ENCODE measurements around the gene USP24.

The USP24 gene

DNA sequence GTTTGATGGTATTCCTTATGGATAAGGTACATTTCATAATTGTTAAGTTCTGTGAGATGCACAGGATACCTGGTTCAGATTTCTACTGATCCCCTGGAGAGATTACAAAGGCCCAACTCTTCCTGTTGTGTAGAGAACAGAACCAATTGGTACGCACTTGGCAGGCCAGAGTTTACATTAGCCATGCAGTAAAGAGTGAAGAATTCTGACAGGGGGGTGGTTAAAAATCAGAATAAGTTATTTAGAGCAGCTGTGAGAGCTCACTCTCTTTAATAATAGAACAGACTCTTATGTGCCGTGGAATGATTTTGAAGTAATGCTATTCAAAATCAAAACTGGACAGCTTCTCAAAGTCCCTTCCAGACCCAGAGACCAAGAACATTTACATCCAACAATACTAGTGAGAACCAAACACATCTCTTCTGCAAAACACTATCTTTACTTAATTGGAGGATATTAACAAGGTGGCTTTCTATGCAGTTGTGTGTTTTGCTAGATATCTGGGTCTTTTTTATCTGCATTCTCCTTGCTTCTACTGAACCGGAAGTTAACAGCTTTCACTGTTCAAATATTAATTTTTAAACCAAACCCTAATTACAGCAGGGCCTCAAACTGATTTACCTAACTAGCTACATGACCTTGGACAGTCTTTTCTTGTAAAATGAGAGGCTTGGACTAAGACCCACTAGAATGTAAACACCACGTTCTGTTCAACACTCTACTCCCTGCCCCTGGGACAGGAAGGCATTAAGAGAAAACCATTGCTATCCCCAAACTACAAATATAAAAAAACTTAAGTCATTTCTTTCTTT, 4.0 kb downstream of the USP24 start:
- no peak overlapping the region for H3K56ac ChIP-seq (ENCODE audit: low read length)
- H4K8ac ChIP-seq (ENCODE audit: low read depth, low read length): no peak overlapping the region
- H3K4me1 ChIP-seq (ENCODE audit: control insufficient read depth, low read depth, low read length): no peaks in the 10 kb centered on the region
- no peak overlapping the region for H3K9ac ChIP-seq (ENCODE audit: low read length)
- H2AK5ac ChIP-seq (ENCODE audit: low read length): no peak overlapping the region
- no CpG with 5 or more reads among the region's 4 CpGs for WGBS (ENCODE audit: extremely low coverage, insufficient coverage, low lambda C conversion rate)
- no peak overlapping the region for H3K4ac ChIP-seq (ENCODE audit: low read depth, low read length)
- H2BK120ac ChIP-seq (ENCODE audit: low read depth, low read length): no peak overlapping the region
- no peak overlapping the region for H4K5ac ChIP-seq (ENCODE audit: low read length)
- H3K79me1 ChIP-seq (ENCODE audit: low read length): peaks cover 3% of the 10 kb centered on the region
- no peak overlapping the region for H3K4me2 ChIP-seq (ENCODE audit: low read length)
- H2BK5ac ChIP-seq (ENCODE audit: low read length): no peak overlapping the region
- H3K27me3 ChIP-seq (ENCODE audit: insufficient read depth, low read length, poor library complexity): no peaks in the 10 kb centered on the region
- no peak overlapping the region for H2BK15ac ChIP-seq (replicated peaks; ENCODE audit: low read depth)
- no peak overlapping the region for H3K23ac ChIP-seq (ENCODE audit: low read length)
- no peak for DNase-seq
- H3K18ac ChIP-seq (ENCODE audit: low read length): no peak overlapping the region
- H3K79me2 ChIP-seq (ENCODE audit: control insufficient read depth, insufficient read depth, low read length): peaks cover 43% of the 10 kb centered on the region
- H3K27ac ChIP-seq (ENCODE audit: low read depth, low read length): no peak overlapping the region
- no peak overlapping the region for H3K4me3 ChIP-seq (ENCODE audit: low read length)
- no peaks in the 10 kb centered on the region for H3K36me3 ChIP-seq (ENCODE audit: control insufficient read depth, insufficient read depth, low read length)

DNA sequence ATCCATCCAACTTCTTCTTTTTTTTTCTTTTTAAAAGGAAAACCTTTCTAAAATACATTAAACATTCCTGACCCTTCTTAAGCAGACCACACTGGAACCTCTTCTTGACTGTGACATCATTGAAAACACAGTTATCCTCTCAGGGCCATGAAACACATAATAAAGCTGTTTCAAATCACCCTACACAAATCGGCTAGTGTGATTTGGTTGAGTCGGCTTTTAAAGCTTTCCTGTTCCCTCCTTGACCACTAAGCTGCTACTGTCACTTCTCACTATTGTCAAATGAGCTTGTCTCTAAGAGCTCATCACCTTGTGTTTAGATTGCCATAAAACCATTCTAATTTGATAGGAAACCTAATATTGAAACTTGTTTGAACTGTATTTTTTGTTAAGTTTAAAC, 5.9 kb downstream of the USP24 start:
- Histone ChIP-seq H3K9ac (ENCODE audit: low read length) (no peak overlapping the region), H3K79me1 (ENCODE audit: low read length) (peaks cover 5% of the 10 kb centered on the region), H3K18ac (ENCODE audit: low read length) (no peak overlapping the region), H3K27ac (ENCODE audit: low read depth, low read length) (no peak overlapping the region), H3K23ac (ENCODE audit: low read length) (no peak overlapping the region), H2AK5ac (ENCODE audit: low read length) (no peak overlapping the region), H2BK5ac (ENCODE audit: low read length) (no peak overlapping the region), H3K4me1 (ENCODE audit: control insufficient read depth, low read depth, low read length) (peaks cover 2% of the 10 kb centered on the region), H3K79me2 (ENCODE audit: control insufficient read depth, insufficient read depth, low read length) (peaks cover 49% of the 10 kb centered on the region), H2BK15ac (replicated peaks; ENCODE audit: low read depth) (no peak overlapping the region), H4K5ac (ENCODE audit: low read length) (no peak overlapping the region), H4K8ac (ENCODE audit: low read depth, low read length) (no peak overlapping the region), H3K56ac (ENCODE audit: low read length) (no peak overlapping the region), H3K4me2 (ENCODE audit: low read length) (no peak overlapping the region), H3K27me3 (ENCODE audit: insufficient read depth, low read length, poor library complexity) (no peaks in the 10 kb centered on the region), H3K36me3 (ENCODE audit: control insufficient read depth, insufficient read depth, low read length) (no peaks in the 10 kb centered on the region), H3K4me3 (ENCODE audit: low read length) (no peak overlapping the region), H2BK120ac (ENCODE audit: low read depth, low read length) (no peak overlapping the region), H3K4ac (ENCODE audit: low read depth, low read length) (no peak overlapping the region)
- peak; percentile 45 for DNase-seq
- WGBS (ENCODE audit: extremely low coverage, insufficient coverage, low lambda C conversion rate): no CpG with 5 or more reads among the region's 2 CpGs

DNA sequence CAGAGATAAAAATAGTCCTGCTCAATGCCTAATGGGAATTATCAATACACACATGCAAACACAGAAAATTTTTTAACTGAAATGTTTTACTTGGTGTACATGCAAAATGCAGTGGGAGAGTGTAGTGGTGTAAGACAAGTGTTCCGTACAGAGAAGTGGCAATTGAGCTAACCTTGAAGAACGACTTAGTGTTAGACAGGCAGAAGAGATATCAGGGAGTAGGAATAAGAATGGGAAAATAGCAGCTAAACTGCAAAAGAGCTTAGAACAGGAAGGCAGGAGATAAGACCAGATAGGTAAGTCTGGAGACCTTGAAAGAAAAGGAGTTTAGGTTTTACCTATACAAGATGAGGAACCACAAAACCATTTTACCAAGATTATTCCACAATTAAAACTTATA, 9.0 kb downstream of the USP24 start:
- H4K8ac ChIP-seq (ENCODE audit: low read depth, low read length): no peak overlapping the region
- peak; percentile 47 for DNase-seq
- no peak overlapping the region for H2BK15ac ChIP-seq (replicated peaks; ENCODE audit: low read depth)
- no peak overlapping the region for H3K4me3 ChIP-seq (ENCODE audit: low read length)
- H3K4ac ChIP-seq (ENCODE audit: low read depth, low read length): no peak overlapping the region
- H2AK5ac ChIP-seq (ENCODE audit: low read length): no peak overlapping the region
- no peaks in the 10 kb centered on the region for H3K36me3 ChIP-seq (ENCODE audit: control insufficient read depth, insufficient read depth, low read length)
- WGBS (ENCODE audit: extremely low coverage, insufficient coverage, low lambda C conversion rate): no CpG with 5 or more reads among the region's 2 CpGs
- H3K27ac ChIP-seq (ENCODE audit: low read depth, low read length): no peak overlapping the region
- no peak overlapping the region for H3K9ac ChIP-seq (ENCODE audit: low read length)
- peaks cover 25% of the 10 kb centered on the region for H3K79me2 ChIP-seq (ENCODE audit: control insufficient read depth, insufficient read depth, low read length)
- H3K4me1 ChIP-seq (ENCODE audit: control insufficient read depth, low read depth, low read length): peaks cover 2% of the 10 kb centered on the region
- H3K23ac ChIP-seq (ENCODE audit: low read length): no peak overlapping the region
- H3K4me2 ChIP-seq (ENCODE audit: low read length): no peak overlapping the region
- no peak overlapping the region for H4K5ac ChIP-seq (ENCODE audit: low read length)
- H3K18ac ChIP-seq (ENCODE audit: low read length): no peak overlapping the region
- H3K79me1 ChIP-seq (ENCODE audit: low read length): peaks cover 3% of the 10 kb centered on the region
- no peak overlapping the region for H3K56ac ChIP-seq (ENCODE audit: low read length)
- no peak overlapping the region for H2BK120ac ChIP-seq (ENCODE audit: low read depth, low read length)
- no peak overlapping the region for H2BK5ac ChIP-seq (ENCODE audit: low read length)
- no peaks in the 10 kb centered on the region for H3K27me3 ChIP-seq (ENCODE audit: insufficient read depth, low read length, poor library complexity)

DNA sequence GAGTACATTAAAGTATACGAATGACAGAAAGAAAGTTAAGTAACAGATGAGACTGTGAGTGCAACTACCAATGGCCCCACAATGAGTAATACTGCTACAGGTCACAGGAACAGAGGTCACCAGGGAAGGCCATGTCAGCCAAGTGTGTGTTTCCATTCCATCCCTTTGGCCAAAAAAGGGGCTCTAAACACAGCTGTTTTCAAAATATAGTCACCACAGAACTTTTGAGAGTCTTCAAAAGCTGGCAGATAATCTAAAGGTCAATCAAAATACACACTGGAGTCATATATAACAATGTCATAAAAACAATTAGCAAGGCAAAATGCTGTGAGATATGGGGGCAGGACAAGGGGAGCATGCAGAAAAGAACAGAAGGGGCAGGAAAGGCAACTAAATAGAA, 10.2 kb downstream of the USP24 start:
- H3K36me3 ChIP-seq (ENCODE audit: control insufficient read depth, insufficient read depth, low read length): no peaks in the 10 kb centered on the region
- no peak for DNase-seq
- H3K56ac ChIP-seq (ENCODE audit: low read length): no peak overlapping the region
- H2BK15ac ChIP-seq (replicated peaks; ENCODE audit: low read depth): no peak overlapping the region
- H3K79me1 ChIP-seq (ENCODE audit: low read length): peaks cover 3% of the 10 kb centered on the region
- H4K8ac ChIP-seq (ENCODE audit: low read depth, low read length): no peak overlapping the region
- H3K27me3 ChIP-seq (ENCODE audit: insufficient read depth, low read length, poor library complexity): no peaks in the 10 kb centered on the region
- no peak overlapping the region for H3K4ac ChIP-seq (ENCODE audit: low read depth, low read length)
- no peak overlapping the region for H3K27ac ChIP-seq (ENCODE audit: low read depth, low read length)
- no peak overlapping the region for H2BK5ac ChIP-seq (ENCODE audit: low read length)
- no peak overlapping the region for H3K23ac ChIP-seq (ENCODE audit: low read length)
- H3K4me2 ChIP-seq (ENCODE audit: low read length): no peak overlapping the region
- no peak overlapping the region for H3K9ac ChIP-seq (ENCODE audit: low read length)
- no peak overlapping the region for H3K18ac ChIP-seq (ENCODE audit: low read length)
- peaks cover 2% of the 10 kb centered on the region for H3K4me1 ChIP-seq (ENCODE audit: control insufficient read depth, low read depth, low read length)
- no peak overlapping the region for H2AK5ac ChIP-seq (ENCODE audit: low read length)
- WGBS (ENCODE audit: extremely low coverage, insufficient coverage, low lambda C conversion rate): no CpG with 5 or more reads among the region's 1 CpG
- no peak overlapping the region for H3K4me3 ChIP-seq (ENCODE audit: low read length)
- no peak overlapping the region for H2BK120ac ChIP-seq (ENCODE audit: low read depth, low read length)
- H4K5ac ChIP-seq (ENCODE audit: low read length): no peak overlapping the region
- H3K79me2 ChIP-seq (ENCODE audit: control insufficient read depth, insufficient read depth, low read length): peaks cover 22% of the 10 kb centered on the region

DNA sequence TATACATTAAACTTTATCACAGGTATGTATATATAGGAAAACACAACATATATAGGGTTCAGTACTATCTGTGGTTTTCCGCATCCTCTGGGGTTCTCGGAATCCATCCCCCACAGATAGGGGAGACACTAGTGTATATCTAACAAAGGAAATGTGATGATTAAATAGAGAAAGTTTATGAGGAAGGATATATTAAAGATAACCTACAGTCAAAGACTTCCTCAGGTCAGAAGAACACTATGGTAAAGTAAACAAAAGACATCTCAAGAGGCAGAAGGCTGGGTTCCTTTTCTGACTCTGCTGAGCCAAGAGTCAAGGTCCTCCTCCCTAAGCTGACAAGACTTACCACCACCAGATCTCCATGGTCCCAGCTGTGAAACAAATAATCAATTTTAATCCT, 12.1 kb downstream of the USP24 start:
- Histone ChIP-seq H4K8ac (ENCODE audit: low read depth, low read length) (no peak overlapping the region), H3K4ac (ENCODE audit: low read depth, low read length) (no peak overlapping the region), H2AK5ac (ENCODE audit: low read length) (no peak overlapping the region), H3K4me2 (ENCODE audit: low read length) (no peak overlapping the region), H3K4me1 (ENCODE audit: control insufficient read depth, low read depth, low read length) (peaks cover 2% of the 10 kb centered on the region), H3K4me3 (ENCODE audit: low read length) (no peak overlapping the region), H3K18ac (ENCODE audit: low read length) (no peak overlapping the region), H2BK120ac (ENCODE audit: low read depth, low read length) (no peak overlapping the region), H3K27ac (ENCODE audit: low read depth, low read length) (no peak overlapping the region), H3K27me3 (ENCODE audit: insufficient read depth, low read length, poor library complexity) (no peaks in the 10 kb centered on the region), H3K23ac (ENCODE audit: low read length) (no peak overlapping the region), H3K79me1 (ENCODE audit: low read length) (peaks cover 7% of the 10 kb centered on the region), H3K36me3 (ENCODE audit: control insufficient read depth, insufficient read depth, low read length) (no peaks in the 10 kb centered on the region), H3K79me2 (ENCODE audit: control insufficient read depth, insufficient read depth, low read length) (peaks cover 16% of the 10 kb centered on the region), H2BK5ac (ENCODE audit: low read length) (no peak overlapping the region), H3K9ac (ENCODE audit: low read length) (no peak overlapping the region), H3K56ac (ENCODE audit: low read length) (no peak overlapping the region), H2BK15ac (replicated peaks; ENCODE audit: low read depth) (no peak overlapping the region), H4K5ac (ENCODE audit: low read length) (no peak overlapping the region)
- no peak for DNase-seq
- WGBS (ENCODE audit: extremely low coverage, insufficient coverage, low lambda C conversion rate): no CpG with 5 or more reads among the region's 2 CpGs

DNA sequence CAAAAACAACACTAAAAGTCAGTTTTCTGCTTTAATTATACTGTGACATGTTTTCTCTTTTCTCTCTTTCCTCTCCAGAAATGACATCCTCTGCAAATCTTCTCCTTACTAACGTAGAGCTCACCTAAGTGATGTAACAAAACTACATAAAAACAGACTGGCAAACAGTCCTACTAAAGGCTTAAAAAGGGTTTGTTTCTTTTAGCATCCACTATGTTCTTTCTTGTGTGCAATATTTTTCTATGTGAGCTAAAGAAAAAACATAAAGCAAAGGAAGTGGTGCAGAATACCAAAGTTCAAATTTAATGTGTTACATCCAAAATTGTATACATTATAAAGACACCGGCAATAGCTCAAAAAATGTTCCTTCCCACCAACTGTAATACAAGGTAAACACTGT, 14.5 kb downstream of the USP24 start:
- DNase-seq: no peak
- no peak overlapping the region for H3K4me3 ChIP-seq (ENCODE audit: low read length)
- no peak overlapping the region for H3K56ac ChIP-seq (ENCODE audit: low read length)
- no peak overlapping the region for H3K18ac ChIP-seq (ENCODE audit: low read length)
- no peak overlapping the region for H3K23ac ChIP-seq (ENCODE audit: low read length)
- no peak overlapping the region for H3K4me2 ChIP-seq (ENCODE audit: low read length)
- no peak overlapping the region for H2BK15ac ChIP-seq (replicated peaks; ENCODE audit: low read depth)
- no peak overlapping the region for H2BK5ac ChIP-seq (ENCODE audit: low read length)
- H3K27me3 ChIP-seq (ENCODE audit: insufficient read depth, low read length, poor library complexity): no peaks in the 10 kb centered on the region
- no peak overlapping the region for H4K5ac ChIP-seq (ENCODE audit: low read length)
- H3K4ac ChIP-seq (ENCODE audit: low read depth, low read length): no peak overlapping the region
- no peak overlapping the region for H2AK5ac ChIP-seq (ENCODE audit: low read length)
- no peak overlapping the region for H2BK120ac ChIP-seq (ENCODE audit: low read depth, low read length)
- H3K36me3 ChIP-seq (ENCODE audit: control insufficient read depth, insufficient read depth, low read length): no peaks in the 10 kb centered on the region
- H3K27ac ChIP-seq (ENCODE audit: low read depth, low read length): no peak overlapping the region
- H3K79me2 ChIP-seq (ENCODE audit: control insufficient read depth, insufficient read depth, low read length): peaks cover 12% of the 10 kb centered on the region
- WGBS (ENCODE audit: extremely low coverage, insufficient coverage, low lambda C conversion rate): no CpG with 5 or more reads among the region's 2 CpGs
- peaks cover 5% of the 10 kb centered on the region for H3K4me1 ChIP-seq (ENCODE audit: control insufficient read depth, low read depth, low read length)
- no peak overlapping the region for H4K8ac ChIP-seq (ENCODE audit: low read depth, low read length)
- no peak overlapping the region for H3K9ac ChIP-seq (ENCODE audit: low read length)
- H3K79me1 ChIP-seq (ENCODE audit: low read length): peaks cover 11% of the 10 kb centered on the region
